Measurements from ENCODE around the gene RAD51B.

- TF ChIP-seq CTCF (optimal IDR thresholded peaks at IDR 0.05 in 1 of 3, IDR thresholded peaks at IDR 0.05 in 1 of 3, conservative IDR thresholded peaks at IDR 0.05 in 1 of 3; ENCODE audit: extremely low read depth in 1 of 3, insufficient read depth in 2 of 3, low read length in 3 of 3) = no peak
- TF ChIP-seq EZH2 (IDR thresholded peaks at IDR 0.05; ENCODE audit: low read length) = no peak
These were observed 705.9 kb downstream of the RAD51B start for GRCh38 chr14:68525516-68525915.

All from keratinocyte (primary cell).